IMR-90 (cell line): Measurements from ENCODE around the gene MMP25. TPM values are rescaled to one million over a fixed set of nuclear protein-coding genes. Genes with fewer than 3 reads are reported as not detected.

ENCODE experiments used
- ATAC-seq: fragments of 200-7000 bp; cut with Tn5 transposase; 2 replicates; pipeline ENCODE4 v1.9.1; 2020; ENCODE audit warnings: low read depth, mild to moderate bottlenecking, moderate library complexity
- BruUV-seq: library from RNA; stranded (reverse); fragments of 400-500 nt; replicated peaks from 2 replicates; lab custom pipeline; 2021; lab: Mats Ljungman, UMichigan
- CTCF ChIA-PET: fragments of 300-600 bp; formaldehyde crosslinking; extraction: SDS; loops from one replicate; lab custom pipeline; 2021; ENCODE audit warnings: antibody characterized with exemption; lab: Yijun Ruan, JAX
- POLR2A ChIA-PET: fragments of 300-600 bp; sonication (Branson Sonifier 250); formaldehyde crosslinking; loops from one replicate; lab custom pipeline; 2022; ENCODE audit warnings: antibody characterized with exemption; ENCODE audit not compliant: unreplicated experiment; lab: Charles Lee
- DNase-seq: peaks from one replicate; pipeline ENCODE4 v3.0.0; 2013
- H2AFZ ChIP-seq: replicated peaks from 2 replicates; pipeline ENCODE3; 2013; ENCODE audit warnings: low read length, mild to moderate bottlenecking; ENCODE audit not compliant: poor library complexity
- H2AK5ac ChIP-seq: 2 replicates; pipeline ENCODE4 v1.6.1; 2013; ENCODE audit warnings: low read depth, low read length, inconsistent platforms
- H2AK9ac ChIP-seq: replicated peaks from 2 replicates; pipeline ENCODE3; 2013; ENCODE audit warnings: mild to moderate bottlenecking, low read depth, low read length, moderate library complexity; ENCODE audit not compliant: poor library complexity
- H2BK120ac ChIP-seq: 2 replicates; pipeline ENCODE4 v1.6.1; 2013; ENCODE audit warnings: low read depth, low read length, inconsistent platforms
- H2BK15ac ChIP-seq: 3 replicates; pipeline ENCODE4 v1.6.1; 2013; ENCODE audit warnings: low read depth, low read length, inconsistent platforms
- H2BK20ac ChIP-seq: 2 replicates; pipeline ENCODE4 v1.6.1; 2013; ENCODE audit warnings: low read depth, mild to moderate bottlenecking, inconsistent platforms, low read length, moderate library complexity
- H2BK5ac ChIP-seq: 2 replicates; pipeline ENCODE4 v1.6.1; 2013; ENCODE audit warnings: mild to moderate bottlenecking, low read depth, low read length, inconsistent platforms; ENCODE audit not compliant: poor library complexity, severe bottlenecking
- H3K14ac ChIP-seq: replicated peaks from 2 replicates; pipeline ENCODE4 v1.6.1; 2013; ENCODE audit warnings: low read depth, low read length, inconsistent platforms
- H3K18ac ChIP-seq: 2 replicates; pipeline ENCODE4 v1.6.1; 2013; ENCODE audit warnings: low read depth, low read length, control low read depth
- H3K23ac ChIP-seq: 2 replicates; pipeline ENCODE4 v1.6.1; 2013; ENCODE audit warnings: low read depth, low read length, inconsistent platforms
- H3K27ac ChIP-seq: 2 replicates; pipeline ENCODE4 v1.5.1; 2013; ENCODE audit warnings: mild to moderate bottlenecking, control low read depth, low read length; ENCODE audit not compliant: insufficient read depth
- H3K27me3 ChIP-seq: 2 replicates; pipeline ENCODE4 v1.6.1; 2013; ENCODE audit warnings: low read length; ENCODE audit not compliant: control insufficient read depth, insufficient read depth
- H3K36me3 ChIP-seq: 2 replicates; pipeline ENCODE4 v1.6.1; 2013; ENCODE audit warnings: low read length, mixed read lengths; ENCODE audit not compliant: control insufficient read depth, insufficient read depth
- H3K4ac ChIP-seq: 2 replicates; pipeline ENCODE4 v1.6.1; 2013; ENCODE audit warnings: low read depth, low read length, inconsistent platforms
- H3K4me1 ChIP-seq: 2 replicates; pipeline ENCODE4 v1.6.1; 2013; ENCODE audit warnings: low read length, mixed read lengths; ENCODE audit not compliant: control insufficient read depth, insufficient read depth
- H3K4me2 ChIP-seq: 2 replicates; pipeline ENCODE4 v1.6.1; 2013; ENCODE audit warnings: low read depth, mild to moderate bottlenecking, control low read depth, low read length, moderate library complexity
- H3K4me3 ChIP-seq: 2 replicates; pipeline ENCODE4 v1.5.1; 2013; ENCODE audit warnings: low read depth, mild to moderate bottlenecking, control low read depth, low read length, moderate library complexity; ENCODE audit not compliant: insufficient read depth
- H3K56ac ChIP-seq: 2 replicates; pipeline ENCODE4 v1.6.1; 2013; ENCODE audit warnings: low read length, inconsistent platforms; ENCODE audit not compliant: insufficient read depth; ENCODE audit errors: extremely low read depth
- H3K79me1 ChIP-seq, 2 experiments: 2 replicates each; pipeline ENCODE4 v1.6.1; 2013; ENCODE audit warnings: low read length in 2 of 2, inconsistent platforms in 1 of 2, low read depth in 1 of 2
- H3K9ac ChIP-seq: 2 replicates; pipeline ENCODE4 v1.6.1; 2013; ENCODE audit warnings: low read depth, low read length, control low read depth
- H3K9me1 ChIP-seq: 2 replicates; pipeline ENCODE4 v1.6.1; 2013; ENCODE audit warnings: low read length, inconsistent platforms; ENCODE audit not compliant: insufficient read depth
- H3K9me3 ChIP-seq: 2 replicates; pipeline ENCODE4 v1.6.1; 2013; ENCODE audit warnings: low read length; ENCODE audit not compliant: control insufficient read depth, insufficient read depth
- H4K20me1 ChIP-seq: 2 replicates; pipeline ENCODE4 v1.6.1; 2013; ENCODE audit warnings: low read length, inconsistent platforms; ENCODE audit not compliant: insufficient read depth
- H4K5ac ChIP-seq: 2 replicates; pipeline ENCODE4 v1.6.1; 2013; ENCODE audit warnings: mild to moderate bottlenecking, low read depth, low read length, control low read depth
- H4K8ac ChIP-seq, 2 experiments: 2 replicates each; pipeline ENCODE4 v1.6.1; 2013; ENCODE audit warnings: low read depth in 2 of 2, low read length in 2 of 2, control low read depth in 1 of 2, inconsistent platforms in 1 of 2
- H4K91ac ChIP-seq: 2 replicates; pipeline ENCODE4 v1.6.1; 2013; ENCODE audit warnings: low read depth, low read length, inconsistent platforms; ENCODE audit not compliant: insufficient read depth
- CEBPB ChIP-seq: IDR thresholded peaks from 2 replicates; pipeline ENCODE4 v1.6.1; 2012; ENCODE audit warnings: low read depth, low read length, improper control_type of control experiment
- FOS ChIP-seq: fragments of 150-350 bp; IDR thresholded peaks from 2 replicates; pipeline ENCODE4 v1.6.1; 2016; ENCODE audit warnings: low read depth, low read length
- MAFK ChIP-seq: IDR thresholded peaks from 2 replicates; pipeline ENCODE4 v1.6.1; 2012; ENCODE audit warnings: low read depth, low read length, improper control_type of control experiment
- MAZ ChIP-seq: IDR thresholded peaks from 2 replicates; pipeline ENCODE4 v1.6.1; 2012; ENCODE audit warnings: low read depth, mild to moderate bottlenecking, low read length, improper control_type of control experiment, moderate library complexity, borderline replicate concordance
- MXI1 ChIP-seq: IDR thresholded peaks from 2 replicates; pipeline ENCODE4 v1.6.1; 2012; ENCODE audit warnings: low read depth, mild to moderate bottlenecking, low read length, moderate library complexity, borderline replicate concordance
- POLR2A ChIP-seq: IDR thresholded peaks from 2 replicates; pipeline ENCODE4 v1.6.1; 2012; ENCODE audit warnings: mild to moderate bottlenecking, low read depth, low read length
- RAD21 ChIP-seq: IDR thresholded peaks from 2 replicates; pipeline ENCODE4 v1.6.1; 2012; ENCODE audit warnings: low read length, improper control_type of control experiment
- RCOR1 ChIP-seq: IDR thresholded peaks from 2 replicates; pipeline ENCODE4 v1.6.1; 2012; ENCODE audit warnings: mild to moderate bottlenecking, low read length, improper control_type of control experiment; ENCODE audit not compliant: insufficient replicate concordance
- RFX5 ChIP-seq: IDR thresholded peaks from 2 replicates; pipeline ENCODE4 v1.8.0; 2012; ENCODE audit warnings: low read depth, mild to moderate bottlenecking, low read length, moderate library complexity
- WGBS, 2 experiments: methylation state at CpG; one replicate each; pipeline versions ENCODE4 v1.1.5 to v1.1.7; 2013; ENCODE audit warnings: missing lambda C conversion rate in 2 of 2; ENCODE audit not compliant: insufficient read length in 1 of 2; ENCODE audit errors: extremely low coverage in 2 of 2; 5-methylcytosine and 5-hydroxymethylcytosine counted together
- dilution Hi-C: fragments of 300-500 bp; cut with HindIII; formaldehyde crosslinking; loops from one replicate; pipeline ENCODE4 v1.14.3; 2018; ENCODE audit warnings: low sequenced_read_pairs; ENCODE audit not compliant: unreplicated experiment
- in situ Hi-C: fragments of 300-500 bp; cut with MboI; formaldehyde crosslinking; loops from 3 replicates; pipeline ENCODE4 v1.14.3; 2019; ENCODE audit warnings: low sequenced_read_pairs, inconsistent platforms, mixed read lengths
- intact Hi-C: fragments of 100-400 bp; cut with micrococcal nuclease; formaldehyde crosslinking; loops from 2 replicates; pipeline ENCODE4 v1.10.0; 2022
- polyA plus RNA-seq, 3 experiments: library from polyadenylated mRNA; depleted of rRNA; stranded (reverse); fragments of >200 nt; gene quantifications; 2 replicates each; pipeline ENCODE4 v1.2.3, GENCODE V29; 2012; ENCODE audit warnings: low replicate concordance in 1 of 3
- total RNA-seq: library from RNA; depleted of rRNA; stranded (reverse); fragments of >200 nt; gene quantifications from 2 replicates; pipeline ENCODE4 v1.2.3, GENCODE V29; 2012
- TF ChIP-seq, protein P1 (sequence below): fragments of 150-350 bp; IDR thresholded peaks from 2 replicates; pipeline ENCODE4 v1.6.1; 2016; ENCODE audit warnings: low read depth, mild to moderate bottlenecking, low read length, moderate library complexity, borderline replicate concordance
- TF ChIP-seq, protein P2 (sequence below): fragments of 150-350 bp; IDR thresholded peaks from 2 replicates; pipeline ENCODE4 v1.6.1; 2017; ENCODE audit warnings: mild to moderate bottlenecking, antibody characterized with exemption, low read length, low read depth

The MMP25 gene
- total and polyA plus RNA-seq, 2 of the 4 experiments (the other 2 are of a cell fraction): 0.07 TPM; not detected in 1

DNA sequence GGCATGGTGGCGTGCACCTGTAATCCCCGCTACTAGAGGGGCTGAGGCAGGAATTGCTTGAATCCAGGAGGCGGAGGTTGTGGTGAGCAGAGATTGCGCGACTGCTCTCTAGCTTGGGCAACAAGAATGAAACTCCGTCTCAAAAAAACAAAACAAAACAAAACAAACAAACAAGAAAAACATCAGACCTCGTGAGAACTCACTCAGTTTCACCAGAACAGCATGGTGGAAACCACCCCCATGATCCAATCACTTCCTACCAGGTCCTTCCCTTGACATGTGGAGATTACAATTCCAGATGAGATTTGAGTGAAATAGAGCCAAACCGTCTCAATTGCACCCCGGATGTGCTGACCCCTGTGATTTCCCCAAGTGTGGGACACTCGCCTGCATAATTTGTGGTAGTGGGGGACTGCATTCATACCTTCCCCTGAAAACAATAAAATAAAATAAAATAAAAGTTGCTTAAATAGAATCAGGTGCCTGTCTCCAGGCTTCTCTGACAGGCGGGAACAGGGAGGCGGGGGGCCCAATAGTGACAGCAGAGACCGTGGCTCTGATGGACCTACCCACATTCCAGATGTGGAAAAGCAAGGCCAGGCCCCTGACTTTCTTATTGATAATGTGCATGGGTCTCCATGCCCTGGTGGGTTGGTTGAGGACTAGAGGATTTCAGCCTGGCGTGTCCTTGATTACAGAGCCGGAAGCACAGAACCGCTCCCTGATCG is 39.7 kb downstream of the MMP25 start:
- in situ Hi-C loops (no loop called here), intact Hi-C loops (no loop called here)
- CTCF ChIA-PET: no interaction called here

More for the DNA sequence above, 39.7 kb downstream of the MMP25 start:
- BruUV-seq: no TSS peak
- no peaks in the 10 kb centered on the region for H4K20me1 ChIP-seq
- no peaks in the 10 kb centered on the region for H3K4me1 ChIP-seq
- no peaks in the 10 kb centered on the region for H3K79me1 ChIP-seq
- no peak overlapping the region for H3K56ac ChIP-seq
- H4K91ac ChIP-seq: no peak overlapping the region
- H3K23ac ChIP-seq: no peak overlapping the region
- no peak overlapping the region for H3K18ac ChIP-seq
- no peak overlapping the region for H2BK15ac ChIP-seq
- no peak for DNase-seq
- H4K5ac ChIP-seq: no peak overlapping the region
- H2BK120ac ChIP-seq: no peak overlapping the region
- no peak for TF ChIP-seq CEBPB
- TF ChIP-seq RFX5: no peak
- TF ChIP-seq FOS: no peak
- TF ChIP-seq, protein P1, sequence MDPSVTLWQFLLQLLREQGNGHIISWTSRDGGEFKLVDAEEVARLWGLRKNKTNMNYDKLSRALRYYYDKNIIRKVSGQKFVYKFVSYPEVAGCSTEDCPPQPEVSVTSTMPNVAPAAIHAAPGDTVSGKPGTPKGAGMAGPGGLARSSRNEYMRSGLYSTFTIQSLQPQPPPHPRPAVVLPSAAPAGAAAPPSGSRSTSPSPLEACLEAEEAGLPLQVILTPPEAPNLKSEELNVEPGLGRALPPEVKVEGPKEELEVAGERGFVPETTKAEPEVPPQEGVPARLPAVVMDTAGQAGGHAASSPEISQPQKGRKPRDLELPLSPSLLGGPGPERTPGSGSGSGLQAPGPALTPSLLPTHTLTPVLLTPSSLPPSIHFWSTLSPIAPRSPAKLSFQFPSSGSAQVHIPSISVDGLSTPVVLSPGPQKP: no peak
- TF ChIP-seq POLR2A: no peak
- no peak for TF ChIP-seq MAZ
- TF ChIP-seq RAD21: no peak
- no peak for TF ChIP-seq MXI1
- TF ChIP-seq, protein P2, sequence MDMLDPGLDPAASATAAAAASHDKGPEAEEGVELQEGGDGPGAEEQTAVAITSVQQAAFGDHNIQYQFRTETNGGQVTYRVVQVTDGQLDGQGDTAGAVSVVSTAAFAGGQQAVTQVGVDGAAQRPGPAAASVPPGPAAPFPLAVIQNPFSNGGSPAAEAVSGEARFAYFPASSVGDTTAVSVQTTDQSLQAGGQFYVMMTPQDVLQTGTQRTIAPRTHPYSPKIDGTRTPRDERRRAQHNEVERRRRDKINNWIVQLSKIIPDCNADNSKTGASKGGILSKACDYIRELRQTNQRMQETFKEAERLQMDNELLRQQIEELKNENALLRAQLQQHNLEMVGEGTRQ: no peak
- no peak for TF ChIP-seq MAFK
- TF ChIP-seq RCOR1: no peak
- no CpG with 5 or more reads among the region's 17 CpGs for WGBS, 2 experiments
- H3K14ac ChIP-seq: no peak overlapping the region
- H2AK9ac ChIP-seq: no peak overlapping the region
- POLR2A ChIA-PET: no interaction called here
- no peak overlapping the region for H3K27ac ChIP-seq
- no peak overlapping the region for H3K4ac ChIP-seq
- no peak overlapping the region for H3K4me2 ChIP-seq
- no peaks in the 10 kb centered on the region for H3K9me3 ChIP-seq
- peaks cover 13% of the 10 kb centered on the region for H3K27me3 ChIP-seq
- H2BK20ac ChIP-seq: no peak overlapping the region
- no peak overlapping the region for H2AK5ac ChIP-seq
- ATAC-seq: no peak
- H2BK5ac ChIP-seq: no peak overlapping the region
- H3K4me3 ChIP-seq: no peak overlapping the region
- H3K36me3 ChIP-seq: no peaks in the 10 kb centered on the region
- no peaks in the 10 kb centered on the region for H3K9me1 ChIP-seq
- dilution Hi-C loops: no loop called here
- H2AFZ ChIP-seq: no peak overlapping the region
- no peak overlapping the region for H4K8ac ChIP-seq
- no peak overlapping the region for H3K9ac ChIP-seq
